NCI-H460 (cell line): ENCODE results near the gene ORM1. TPM values are rescaled to one million over a fixed set of nuclear protein-coding genes. Genes with fewer than 3 reads are reported as not detected.

Experiments used
- DNase-seq: peaks from one replicate; pipeline ENCODE4 v3.0.0-alpha.2; 2016; ENCODE audit warnings: low read depth; ENCODE audit errors: extremely low read depth
- total RNA-seq: library from RNA; depleted of rRNA; stranded (reverse); fragments of >200 nt; shearing (Covaris generic); gene quantifications from 2 replicates; pipeline ENCODE4 v1.2.3, GENCODE V29; 2014; rRNA removed

The ORM1 gene
- total RNA-seq, 1 experiment from 2014 or later = not detected

DNA sequence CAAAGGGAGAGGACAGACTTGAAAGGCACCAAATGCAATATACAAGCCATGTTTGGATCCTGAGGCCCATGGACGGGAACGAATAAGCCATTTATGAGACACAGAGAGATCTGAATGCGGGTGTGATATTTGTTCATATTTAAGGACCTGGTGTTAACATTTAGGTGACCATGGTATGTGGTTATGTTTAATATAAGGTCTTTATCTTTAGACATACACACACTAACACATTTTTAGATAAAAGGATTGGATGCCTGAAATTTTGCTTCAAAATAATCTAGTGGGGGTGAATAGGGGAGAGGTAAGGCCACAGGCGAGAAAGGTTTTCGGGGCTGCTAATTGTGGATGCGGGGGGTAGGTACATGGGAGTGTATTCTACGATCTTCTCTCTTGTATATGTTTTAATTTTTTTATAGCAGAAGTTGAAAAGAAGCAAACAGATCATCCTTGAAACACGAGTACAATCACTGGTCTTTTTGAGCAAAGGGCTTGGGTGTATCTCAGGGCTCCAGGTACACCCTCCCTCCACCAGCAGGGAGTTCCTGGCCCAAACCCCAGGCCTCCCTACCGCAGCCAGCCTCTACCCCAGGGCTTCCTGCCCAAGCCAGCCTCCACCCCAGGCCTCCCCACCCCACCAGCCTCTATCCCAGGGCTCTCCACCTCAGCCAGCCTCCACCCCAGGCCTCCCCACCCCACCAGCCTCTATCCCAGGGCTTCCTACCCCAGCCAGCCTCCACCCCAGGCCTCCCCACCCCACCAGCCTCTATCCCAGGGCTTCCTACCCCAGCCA, 52.7 kb downstream of the ORM1 start:
- DNase-seq = no peak

Other genes starting within 250 kb of the ORM1 start
- gene AMBP, start 244.8 kb upstream of the ORM1 start, total RNA-seq = 0.62 and 1.1 TPM in 2 replicates
- not detected in 2 replicates for gene KIF12, start 223.8 kb upstream of the ORM1 start, total RNA-seq
- 1.2 and 2.8 TPM in 2 replicates for gene COL27A1, start 167.6 kb upstream of the ORM1 start, total RNA-seq
- not detected in 2 replicates for gene ORM2, start 6.8 kb downstream of the ORM1 start, total RNA-seq
- 36.2 and 40.8 TPM in 2 replicates for gene AKNA, start 64.9 kb downstream of the ORM1 start, total RNA-seq
- 7.2 and 8.1 TPM in 2 replicates for gene WHRN, start 182.4 kb downstream of the ORM1 start, total RNA-seq